Measurements from ENCODE around the gene C3. TPM values are rescaled to one million over a fixed set of nuclear protein-coding genes. Genes with fewer than 3 reads are reported as not detected.

The C3 gene
- total and polyA plus RNA-seq, 2 donors from 2014 or later: 452 to 3,831 TPM

GRCh38 chr19:6739390-6739882 is 19.0 kb upstream of the C3 start, which contains the start of gene TRIP10:
Gene TRIP10, plus strand, starts transcription at chr19:6739680. Its CDS starts 82 bp downstream, at chr19:6739762.
- no peak for FAIRE-seq
- no peak for TF ChIP-seq CTCF (IDR thresholded peaks at IDR 0.05; ENCODE audit: borderline replicate concordance, extremely low read depth, insufficient read depth)
- Histone ChIP-seq H3K9ac (ENCODE audit: low read length in 3 of 3) (peak within 1 kb of the TSS; percentile 38 to 95 (median 81)), H3K27me3 (ENCODE audit: control insufficient read depth, insufficient read depth, low read length) (no peaks in the 10 kb centered on the region), H3K4me3 (ENCODE audit: low read length in 3 of 3) (peak within 1 kb of the TSS; percentile 52 to 82 (median 72)), H3K27ac (ENCODE audit: low read depth in 2 of 2, low read length in 2 of 2) (peak within 1 kb of the TSS; percentile 88 to 91), H3K9me3 (ENCODE audit: control insufficient read depth in 2 of 3, insufficient read depth in 1 of 3, low read length in 3 of 3) (no peaks in the 10 kb centered on the region), H3K36me3 (ENCODE audit: control insufficient read depth in 2 of 3, insufficient read depth in 3 of 3, low read length in 3 of 3) (peaks cover 0 to 13% (median 3%) of the 10 kb centered on the region in 3 donors), H3K4me1 (ENCODE audit: control insufficient read depth in 2 of 3, insufficient read depth in 2 of 3, low read depth in 1 of 3, low read length in 3 of 3) (peaks cover 5 to 38% (median 20%) of the 10 kb centered on the region in 3 donors)
- intact Hi-C loops (cut with DNase I): no loop called here
- peak; percentile 85 to 95 (median 92) for DNase-seq

GRCh38 chr19:6738787-6739389 is 18.4 kb upstream of the C3 start:
- Histone ChIP-seq H3K4me1 (ENCODE audit: control insufficient read depth in 2 of 3, insufficient read depth in 2 of 3, low read depth in 1 of 3, low read length in 3 of 3) (peaks cover 5 to 33% (median 15%) of the 10 kb centered on the region in 3 donors), H3K27me3 (ENCODE audit: control insufficient read depth, insufficient read depth, low read length) (no peaks in the 10 kb centered on the region), H3K27ac (ENCODE audit: low read depth in 2 of 2, low read length in 2 of 2) (peak overlapping the region; percentile 85 to 89), H3K4me3 (ENCODE audit: low read length in 3 of 3) (peak overlapping the region; percentile 34 to 57 (median 56)), H3K36me3 (ENCODE audit: control insufficient read depth in 2 of 3, insufficient read depth in 3 of 3, low read length in 3 of 3) (peaks cover 0 to 10% (median 3%) of the 10 kb centered on the region in 3 donors), H3K9ac (ENCODE audit: low read length in 3 of 3) (peak overlapping the region in 2 of 3 donors; percentile 38 to 71), H3K9me3 (ENCODE audit: control insufficient read depth in 2 of 3, insufficient read depth in 1 of 3, low read length in 3 of 3) (no peaks in the 10 kb centered on the region)
- TF ChIP-seq CTCF (IDR thresholded peaks at IDR 0.05; ENCODE audit: borderline replicate concordance, extremely low read depth, insufficient read depth): no peak
- DNase-seq: peak in 4 of 5 donors; percentile 65 to 89 (median 82)
- intact Hi-C loops (cut with DNase I): no loop called here
- FAIRE-seq: no peak

GRCh38 chr19:6737873-6738786 is 17.7 kb upstream of the C3 start:
- intact Hi-C loops (cut with DNase I): no loop called here
- Histone ChIP-seq H3K27ac (ENCODE audit: low read depth in 2 of 2, low read length in 2 of 2) (peak overlapping the region; percentile 85 to 89), H3K9me3 (ENCODE audit: control insufficient read depth in 2 of 3, insufficient read depth in 1 of 3, low read length in 3 of 3) (no peaks in the 10 kb centered on the region), H3K4me1 (ENCODE audit: control insufficient read depth in 2 of 3, insufficient read depth in 2 of 3, low read depth in 1 of 3, low read length in 3 of 3) (peaks cover 5 to 31% (median 13%) of the 10 kb centered on the region in 3 donors), H3K9ac (ENCODE audit: low read length in 3 of 3) (peak overlapping the region in 2 of 3 donors; percentile 30 to 71), H3K36me3 (ENCODE audit: control insufficient read depth in 2 of 3, insufficient read depth in 3 of 3, low read length in 3 of 3) (peaks cover 0 to 5% (median 2%) of the 10 kb centered on the region in 3 donors), H3K27me3 (ENCODE audit: control insufficient read depth, insufficient read depth, low read length) (no peaks in the 10 kb centered on the region), H3K4me3 (ENCODE audit: low read length in 3 of 3) (peak overlapping the region; percentile 3 to 57 (median 4))
- FAIRE-seq (no peak), DNase-seq (peak; percentile 81 to 97 (median 90))
- peak; percentile 73 for TF ChIP-seq CTCF (IDR thresholded peaks at IDR 0.05; ENCODE audit: borderline replicate concordance, extremely low read depth, insufficient read depth)

All from kidney (tissue), 14 donors.